Measurements from ENCODE around the gene OPTC.
"Not testable (repeated sequence)": the region's sequence is repeated elsewhere in the genome, so short reads cannot be mapped to it uniquely, and the experiment has no call there.

OPTC gene, protein sequence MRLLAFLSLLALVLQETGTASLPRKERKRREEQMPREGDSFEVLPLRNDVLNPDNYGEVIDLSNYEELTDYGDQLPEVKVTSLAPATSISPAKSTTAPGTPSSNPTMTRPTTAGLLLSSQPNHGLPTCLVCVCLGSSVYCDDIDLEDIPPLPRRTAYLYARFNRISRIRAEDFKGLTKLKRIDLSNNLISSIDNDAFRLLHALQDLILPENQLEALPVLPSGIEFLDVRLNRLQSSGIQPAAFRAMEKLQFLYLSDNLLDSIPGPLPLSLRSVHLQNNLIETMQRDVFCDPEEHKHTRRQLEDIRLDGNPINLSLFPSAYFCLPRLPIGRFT

DNA sequence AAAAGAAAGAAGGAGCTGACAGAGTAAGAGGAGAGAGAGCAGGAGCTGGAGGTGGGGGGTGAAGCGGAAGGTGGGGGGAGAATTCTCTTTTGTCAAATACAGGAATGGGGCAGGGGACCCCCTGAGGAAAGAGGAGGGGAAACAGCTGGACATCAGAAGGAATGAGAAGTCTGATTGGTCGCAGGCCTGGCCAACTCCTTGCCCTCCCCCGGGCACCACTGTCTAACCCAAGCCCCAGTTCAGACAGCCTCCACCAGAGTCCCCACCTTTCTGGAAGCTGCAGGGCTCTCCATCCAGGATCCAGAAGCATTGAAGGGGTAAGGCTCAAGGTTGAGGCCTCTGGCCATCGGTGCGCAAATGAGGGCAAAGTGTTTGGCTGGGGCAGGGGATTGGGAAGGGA lies at the start of gene OPTC:
OPTC (plus strand) TSS at position 253 of the 400 bp plus-strand sequence. CDS start 1,853 bp downstream, outside the sequence.
- Mint-ChIP-seq H3K27ac (no peak within 1 kb of the TSS), H3K9me3 (no peaks in the 10 kb centered on the region), H3K27me3 (peaks cover 42% of the 10 kb centered on the region), H3K36me3 (no peaks in the 10 kb centered on the region), H3K4me3 (no peak within 1 kb of the TSS), H3K4me1 (peaks cover 3% of the 10 kb centered on the region)
- CTCF ChIA-PET: interaction anchor here (0.5 to 2.3 kb wide), 7 partner anchors 10 to 226 kb away, joined by 3 to 10 read pairs (median 4); no protein-coding TSS in a partner anchor
- no peak for DNase-seq

DNA sequence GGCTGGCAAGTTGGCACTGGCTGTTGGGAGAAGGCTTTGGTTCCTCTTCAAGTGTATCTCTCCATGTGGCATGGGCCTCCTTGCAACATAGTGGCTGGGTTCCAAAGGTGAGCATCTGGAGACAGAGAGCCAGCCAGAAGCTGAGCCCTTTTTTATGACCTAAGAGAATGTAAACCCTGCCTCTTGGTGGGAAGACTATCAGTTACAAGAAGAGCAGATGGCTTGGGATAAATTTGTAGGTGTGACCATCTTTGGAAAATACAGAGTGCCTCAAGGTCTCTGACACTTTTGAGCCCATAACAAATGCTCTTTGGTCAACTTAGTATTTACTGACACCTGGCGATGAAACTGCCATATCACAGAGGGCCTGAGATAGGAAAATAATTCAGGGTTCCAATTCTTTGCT lies 49.8 kb upstream of the OPTC start:
- H3K4me1 Mint-ChIP-seq: no peaks in the 10 kb centered on the region
- no peak for DNase-seq
- H3K4me3 Mint-ChIP-seq: no peak overlapping the region
- CTCF ChIA-PET: no interaction called here
- H3K27ac Mint-ChIP-seq: no peak overlapping the region
- H3K9me3 Mint-ChIP-seq: peaks cover 1% of the 10 kb centered on the region
- H3K27me3 Mint-ChIP-seq: peaks cover 60% of the 10 kb centered on the region
- H3K36me3 Mint-ChIP-seq: no peaks in the 10 kb centered on the region

DNA sequence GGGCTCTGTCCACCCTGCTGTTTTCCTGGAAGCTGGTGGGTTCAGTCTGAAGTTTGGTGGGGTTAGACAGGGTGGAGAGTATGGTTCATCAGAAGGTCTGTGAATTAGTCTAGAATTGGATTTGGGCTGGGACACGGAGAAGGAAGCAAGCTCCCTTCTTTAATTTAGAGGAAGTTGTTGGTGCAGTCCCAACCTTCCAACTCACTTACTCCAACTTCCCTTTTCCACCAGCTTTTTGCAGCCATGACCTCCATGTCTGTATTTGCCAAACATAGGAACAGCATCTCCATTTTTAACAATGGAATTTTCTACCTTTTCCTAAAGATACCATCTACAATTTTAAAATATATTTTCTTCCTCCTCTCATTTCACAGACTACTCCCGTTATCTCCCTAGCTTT lies 46.8 kb upstream of the OPTC start:
- peaks cover 1% of the 10 kb centered on the region for H3K9me3 Mint-ChIP-seq
- CTCF ChIA-PET: interaction anchor here (1.4 kb wide), 1 partner anchor 102 kb away, joined by 3 read pairs; no protein-coding TSS in a partner anchor
- no peak for DNase-seq
- H3K27ac Mint-ChIP-seq: no peak overlapping the region
- no peaks in the 10 kb centered on the region for H3K4me1 Mint-ChIP-seq
- H3K4me3 Mint-ChIP-seq: no peak overlapping the region
- H3K27me3 Mint-ChIP-seq: peaks cover 49% of the 10 kb centered on the region
- H3K36me3 Mint-ChIP-seq: no peaks in the 10 kb centered on the region

DNA sequence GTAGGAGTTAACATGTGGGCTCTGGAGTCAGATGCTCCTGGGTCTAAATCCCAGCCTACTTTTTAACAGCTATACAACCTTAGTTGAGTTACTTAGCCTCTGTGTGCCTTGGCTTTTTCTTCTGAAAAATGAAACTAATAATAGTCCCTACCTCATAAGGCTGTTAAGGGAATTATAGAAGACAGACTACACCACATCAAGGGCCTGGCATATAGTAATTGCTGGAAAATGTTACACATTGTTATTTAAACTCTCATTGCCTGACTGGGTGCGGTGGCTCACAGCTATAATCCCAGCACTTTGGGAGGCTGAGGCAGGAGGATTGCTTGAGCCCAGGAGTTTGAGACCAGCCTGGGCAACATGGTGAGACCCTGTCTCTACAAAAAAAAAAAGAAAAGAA lies 46.4 kb upstream of the OPTC start:
- H3K4me3 Mint-ChIP-seq, H3K9me3 Mint-ChIP-seq, H3K27ac Mint-ChIP-seq, H3K36me3 Mint-ChIP-seq, DNase-seq, H3K4me1 Mint-ChIP-seq: not testable (repeated sequence)
- peaks cover 51% of the 10 kb centered on the region for H3K27me3 Mint-ChIP-seq
- CTCF ChIA-PET: interaction anchor here (1.4 kb wide), 1 partner anchor 103 kb away, joined by 3 read pairs; no protein-coding TSS in a partner anchor

DNA sequence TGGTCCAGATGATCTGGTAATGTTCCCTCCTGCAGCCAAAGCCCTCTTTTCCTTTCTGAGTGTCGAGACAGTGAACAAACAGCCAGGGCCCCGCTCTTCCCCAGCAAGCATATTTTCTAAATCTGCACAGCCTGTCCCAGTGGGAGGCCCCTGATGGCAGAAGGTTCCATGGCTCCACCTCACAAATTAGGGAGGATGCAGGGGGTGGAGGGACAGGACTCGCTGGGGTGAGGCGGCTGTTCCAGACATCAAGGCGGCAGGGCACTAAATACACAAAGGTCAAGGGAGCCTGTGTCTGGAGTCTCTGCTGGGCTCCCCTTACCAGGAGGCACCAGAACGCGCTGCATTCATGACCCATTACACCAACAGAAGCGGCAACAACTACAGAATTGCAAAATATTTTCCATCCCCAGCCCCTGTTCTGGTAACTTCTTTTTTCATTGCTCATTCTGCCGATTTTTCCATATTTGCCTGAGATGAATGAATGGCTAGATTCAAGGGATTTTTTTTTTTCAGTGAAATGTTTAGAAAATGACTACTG lies 45.4 kb upstream of the OPTC start:
- no peak overlapping the region for H3K27ac Mint-ChIP-seq
- no peaks in the 10 kb centered on the region for H3K4me1 Mint-ChIP-seq
- H3K4me3 Mint-ChIP-seq: no peak overlapping the region
- CTCF ChIA-PET: no interaction called here
- H3K27me3 Mint-ChIP-seq: peaks cover 48% of the 10 kb centered on the region
- H3K9me3 Mint-ChIP-seq: peaks cover 1% of the 10 kb centered on the region
- DNase-seq: no peak
- no peaks in the 10 kb centered on the region for H3K36me3 Mint-ChIP-seq

DNA sequence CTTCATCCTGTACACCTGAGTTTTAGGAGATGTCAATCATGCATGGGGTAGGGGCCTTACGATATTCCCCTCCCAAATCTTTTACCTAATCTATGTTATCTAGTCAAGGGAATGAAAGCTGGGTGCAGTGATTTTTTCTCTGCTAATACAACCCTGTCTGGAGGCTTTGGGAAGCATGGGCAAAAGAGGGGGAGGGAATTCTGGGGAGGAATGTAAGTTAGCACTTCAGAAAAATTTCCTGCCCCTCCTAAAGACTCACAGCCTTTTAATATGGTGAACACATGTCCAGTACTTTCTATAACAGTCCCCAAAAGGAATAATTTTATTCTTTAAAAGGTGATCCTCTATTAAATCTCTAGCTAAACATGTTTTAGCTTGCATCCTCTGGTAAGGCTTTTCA lies 44.0 kb upstream of the OPTC start:
- no peaks in the 10 kb centered on the region for H3K4me1 Mint-ChIP-seq
- H3K4me3 Mint-ChIP-seq: no peak overlapping the region
- no peaks in the 10 kb centered on the region for H3K36me3 Mint-ChIP-seq
- no peak for DNase-seq
- H3K27ac Mint-ChIP-seq: no peak overlapping the region
- CTCF ChIA-PET: no interaction called here
- H3K27me3 Mint-ChIP-seq: peaks cover 52% of the 10 kb centered on the region
- H3K9me3 Mint-ChIP-seq: peaks cover under 1% of the 10 kb centered on the region

DNA sequence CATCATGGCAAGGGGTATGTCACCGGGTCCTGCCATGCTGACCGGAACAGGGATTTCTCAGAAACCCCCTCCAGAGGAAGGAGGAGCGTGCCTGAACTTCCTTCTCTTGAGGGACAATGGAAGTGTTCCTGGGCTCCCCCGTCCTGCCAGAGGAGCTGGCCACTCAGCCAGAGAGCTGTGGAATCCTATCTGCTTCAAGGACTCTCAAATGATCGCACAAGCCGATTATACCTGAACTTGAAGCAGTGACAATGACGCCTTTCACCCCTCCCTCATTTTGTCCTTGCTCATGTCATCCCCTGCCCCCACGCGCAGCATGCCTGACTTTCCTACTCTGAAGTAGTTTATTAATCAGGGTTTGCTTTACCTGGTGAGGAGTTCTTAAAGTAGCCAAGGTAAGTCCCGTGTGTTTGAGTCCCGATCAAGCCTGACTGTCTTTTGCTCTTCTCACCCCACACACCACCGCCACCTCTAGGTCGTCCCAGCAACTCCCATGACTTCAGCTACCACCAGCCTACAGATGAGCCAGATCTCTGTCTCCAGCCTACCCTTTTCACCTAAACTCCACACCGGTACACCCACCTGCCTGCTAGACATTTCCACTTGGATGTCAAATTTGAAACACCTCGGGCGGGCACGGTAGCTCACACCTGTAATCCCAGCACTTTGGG lies 43.3 kb upstream of the OPTC start:
- no peak overlapping the region for H3K4me3 Mint-ChIP-seq
- H3K27me3 Mint-ChIP-seq: peaks cover 52% of the 10 kb centered on the region
- H3K27ac Mint-ChIP-seq: no peak overlapping the region
- DNase-seq: no peak
- H3K36me3 Mint-ChIP-seq: no peaks in the 10 kb centered on the region
- no peaks in the 10 kb centered on the region for H3K4me1 Mint-ChIP-seq
- CTCF ChIA-PET: no interaction called here
- H3K9me3 Mint-ChIP-seq: no peaks in the 10 kb centered on the region

DNA sequence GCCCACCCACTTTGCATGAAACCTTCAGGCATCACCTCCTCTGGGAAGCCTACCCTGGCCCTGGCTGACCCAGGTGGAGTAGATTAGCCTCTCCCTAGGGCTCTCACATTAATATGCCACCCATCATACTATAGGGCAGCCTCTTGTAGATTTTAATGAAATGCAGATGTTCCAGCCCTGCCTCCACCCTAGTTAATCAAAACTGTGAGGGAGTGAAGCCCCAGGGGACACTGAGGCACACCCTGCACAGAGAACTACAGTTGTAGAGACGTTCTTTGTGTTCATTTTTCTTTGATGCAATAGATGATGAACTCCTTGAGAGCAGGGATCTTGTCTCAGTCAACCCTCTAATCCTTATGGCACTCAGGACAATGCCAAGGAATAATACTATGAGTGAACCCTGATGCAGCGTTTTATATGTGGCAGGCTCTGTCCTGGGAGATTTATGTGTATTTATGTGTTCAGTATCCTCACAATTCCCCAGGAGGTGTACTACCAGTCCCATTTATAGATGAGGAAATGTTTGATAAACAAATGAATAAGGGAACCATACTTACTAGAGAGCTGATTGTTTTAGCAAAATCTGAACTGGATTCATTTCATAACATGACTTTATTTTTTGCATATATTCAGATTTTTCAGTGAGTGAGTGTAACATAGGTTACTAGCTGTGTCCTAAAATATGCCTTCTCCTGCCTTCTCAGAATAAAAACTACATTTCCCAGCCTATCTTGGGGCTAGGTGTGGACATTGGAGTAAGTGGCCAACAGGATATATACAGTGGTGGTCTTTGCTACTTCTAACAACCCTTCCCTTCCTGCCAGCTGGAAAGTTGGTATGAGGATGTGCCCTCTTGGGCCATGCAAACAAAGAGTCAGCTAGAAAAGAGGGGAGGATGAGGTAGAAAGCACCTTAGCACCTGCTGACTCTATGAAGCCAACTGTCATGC lies 41.8 kb upstream of the OPTC start:
- no peak overlapping the region for H3K4me3 Mint-ChIP-seq
- H3K36me3 Mint-ChIP-seq: no peaks in the 10 kb centered on the region
- no peaks in the 10 kb centered on the region for H3K4me1 Mint-ChIP-seq
- H3K27me3 Mint-ChIP-seq: peaks cover 49% of the 10 kb centered on the region
- no peak overlapping the region for H3K27ac Mint-ChIP-seq
- no peak for DNase-seq
- H3K9me3 Mint-ChIP-seq: no peaks in the 10 kb centered on the region
- CTCF ChIA-PET: no interaction called here

DNA sequence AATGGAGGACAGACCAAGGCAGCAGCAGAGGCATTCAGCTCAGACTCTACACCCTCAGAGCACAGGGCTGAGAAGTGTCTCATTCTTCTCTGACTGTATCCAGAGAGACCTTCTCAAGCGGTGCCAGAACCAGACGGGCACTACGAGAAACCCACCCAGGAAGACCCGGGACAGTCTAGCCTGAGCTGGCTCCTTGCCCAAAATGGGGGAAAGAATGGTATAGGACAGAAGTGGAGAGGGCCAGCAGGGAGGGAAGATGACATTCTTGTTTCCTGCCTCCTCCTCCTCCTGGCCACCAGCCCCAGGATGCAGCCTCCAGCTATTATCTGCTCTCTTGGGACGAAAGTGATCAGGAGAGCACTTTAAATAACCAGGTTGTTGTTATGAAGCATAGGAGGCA lies 40.9 kb upstream of the OPTC start:
- Mint-ChIP-seq H3K4me1 (no peaks in the 10 kb centered on the region), H3K4me3 (no peak overlapping the region), H3K27ac (no peak overlapping the region), H3K27me3 (peaks cover 49% of the 10 kb centered on the region), H3K9me3 (no peaks in the 10 kb centered on the region), H3K36me3 (no peaks in the 10 kb centered on the region)
- no peak for DNase-seq
- CTCF ChIA-PET: no interaction called here

DNA sequence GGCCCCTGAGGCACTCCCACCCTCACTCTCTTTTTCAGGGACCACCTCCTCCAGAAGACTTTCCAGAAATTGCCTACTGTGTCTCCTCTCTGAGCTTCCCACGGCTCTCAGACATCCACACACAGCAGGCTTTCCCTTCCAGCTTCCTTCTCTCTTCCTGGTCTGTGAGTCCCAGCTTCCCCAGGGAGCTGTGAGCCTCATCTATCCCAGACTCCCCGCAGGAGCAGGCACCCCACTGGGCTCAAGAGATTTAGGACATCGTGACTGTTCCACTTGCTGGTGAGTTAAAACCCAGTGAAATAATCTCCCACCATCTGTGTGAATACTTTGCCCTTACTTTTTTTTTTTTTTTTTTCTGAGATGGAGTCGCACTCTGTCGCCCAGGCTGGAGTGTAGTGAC lies 40.3 kb upstream of the OPTC start:
- DNase-seq: no peak
- Mint-ChIP-seq H3K36me3 (no peaks in the 10 kb centered on the region), H3K27me3 (peaks cover 45% of the 10 kb centered on the region), H3K4me3 (no peak overlapping the region), H3K4me1 (no peaks in the 10 kb centered on the region), H3K9me3 (no peaks in the 10 kb centered on the region), H3K27ac (no peak overlapping the region)
- CTCF ChIA-PET: interaction anchor here (2.7 kb wide), 1 partner anchor 187 kb away, joined by 7 read pairs; no protein-coding TSS in a partner anchor

DNA sequence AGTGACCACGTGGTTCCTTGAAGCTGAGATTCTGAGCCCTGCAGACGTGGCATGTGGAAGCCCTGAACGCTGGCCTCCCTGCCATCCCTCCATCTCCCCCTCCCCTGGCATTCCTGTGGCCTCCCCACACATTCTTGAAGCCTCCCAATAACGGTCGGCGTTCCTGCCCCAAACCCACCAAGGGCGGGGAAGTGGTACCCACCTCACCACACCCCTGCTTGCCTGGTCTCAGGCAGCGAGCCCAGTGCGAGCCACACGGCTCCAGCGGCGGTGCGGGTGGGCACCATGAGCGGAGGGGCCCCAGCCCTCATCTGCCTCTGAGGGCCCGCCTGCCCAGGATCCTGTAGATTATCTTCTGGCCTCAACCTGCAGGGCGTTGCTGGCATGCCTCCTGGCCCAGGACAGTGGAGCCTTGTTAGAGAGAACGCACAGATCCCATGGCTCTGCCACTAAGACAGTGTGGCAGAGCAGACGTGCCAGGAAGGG lies 38.9 kb upstream of the OPTC start:
- CTCF ChIA-PET: interaction anchor here (2.7 kb wide), 1 partner anchor 188 kb away, joined by 7 read pairs; no protein-coding TSS in a partner anchor
- Mint-ChIP-seq H3K36me3 (no peaks in the 10 kb centered on the region), H3K27me3 (peaks cover 44% of the 10 kb centered on the region), H3K4me1 (no peaks in the 10 kb centered on the region), H3K4me3 (no peak overlapping the region), H3K27ac (no peak overlapping the region), H3K9me3 (no peaks in the 10 kb centered on the region)
- DNase-seq: no peak

DNA sequence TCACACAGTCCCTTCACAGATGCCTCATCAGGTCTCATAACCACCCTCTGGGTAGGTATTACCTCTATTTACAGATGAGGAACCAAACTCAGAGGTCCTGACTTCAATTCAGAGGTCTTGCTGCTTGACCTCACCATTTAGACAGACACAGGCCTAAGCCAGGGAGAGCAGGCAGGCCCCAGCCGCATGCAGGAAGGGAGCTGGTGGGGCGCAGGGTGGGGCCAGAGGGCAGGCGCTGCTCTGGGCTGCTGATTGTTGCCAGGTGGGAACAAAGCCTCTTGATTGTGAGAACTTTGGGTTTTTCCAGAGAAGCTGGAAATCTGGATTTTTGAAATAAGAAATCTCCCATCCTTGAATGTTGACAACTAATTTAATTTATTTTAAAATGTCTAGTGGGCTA lies 38.2 kb upstream of the OPTC start:
- Mint-ChIP-seq H3K4me3 (no peak overlapping the region), H3K27me3 (peaks cover 42% of the 10 kb centered on the region), H3K27ac (no peak overlapping the region), H3K9me3 (no peaks in the 10 kb centered on the region), H3K36me3 (no peaks in the 10 kb centered on the region), H3K4me1 (no peaks in the 10 kb centered on the region)
- no peak for DNase-seq
- CTCF ChIA-PET: interaction anchor here (2.7 kb wide), 1 partner anchor 189 kb away, joined by 7 read pairs; no protein-coding TSS in a partner anchor

DNA sequence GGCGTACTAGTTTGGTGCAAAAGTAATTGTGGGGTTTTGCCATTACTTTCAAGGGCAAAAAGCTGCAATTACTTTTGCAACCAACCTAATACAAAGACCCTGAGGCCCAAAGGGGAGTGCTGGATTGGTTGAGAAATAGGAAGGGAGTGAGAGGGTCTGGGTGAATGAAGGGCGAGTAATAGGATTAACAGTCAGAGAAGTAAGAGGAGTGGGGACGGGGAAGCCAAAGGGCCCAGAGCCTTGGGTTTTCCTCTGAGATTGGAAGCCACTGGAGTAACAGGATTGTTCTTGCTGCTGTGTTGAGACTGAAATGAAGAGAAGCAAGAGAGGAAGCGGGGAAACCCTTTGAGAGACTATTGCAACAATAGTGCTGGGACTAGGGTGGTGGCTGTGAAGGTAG lies 37.4 kb upstream of the OPTC start:
- Mint-ChIP-seq H3K4me1 (no peaks in the 10 kb centered on the region), H3K27ac (no peak overlapping the region), H3K27me3 (peaks cover 39% of the 10 kb centered on the region), H3K4me3 (no peak overlapping the region), H3K36me3 (no peaks in the 10 kb centered on the region), H3K9me3 (no peaks in the 10 kb centered on the region)
- no peak for DNase-seq
- CTCF ChIA-PET: interaction anchor here (1.3 kb wide), 1 partner anchor 186 kb away, joined by 3 read pairs; no protein-coding TSS in a partner anchor

DNA sequence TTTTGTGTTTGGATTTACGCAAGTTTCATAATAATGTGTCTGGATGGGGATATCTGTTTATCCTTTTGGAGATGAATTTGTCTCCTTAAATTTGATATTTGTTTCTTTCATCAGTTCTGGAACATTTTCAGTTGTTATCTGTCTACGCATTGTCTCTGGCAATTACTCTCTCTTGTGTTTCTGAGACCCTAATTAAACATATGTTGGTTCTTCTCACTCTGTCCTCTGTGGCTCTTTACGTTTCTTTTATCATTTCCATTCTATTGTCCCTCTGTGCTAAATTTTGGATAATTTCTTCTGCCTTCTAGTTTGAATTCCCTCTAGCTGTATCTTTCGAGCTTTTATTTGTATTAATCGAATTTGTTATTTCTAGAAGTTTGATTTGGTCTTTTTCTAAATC lies 35.9 kb upstream of the OPTC start:
- H3K27ac Mint-ChIP-seq: no peak overlapping the region
- H3K36me3 Mint-ChIP-seq: no peaks in the 10 kb centered on the region
- DNase-seq: no peak
- CTCF ChIA-PET: no interaction called here
- H3K4me1 Mint-ChIP-seq: no peaks in the 10 kb centered on the region
- peaks cover 40% of the 10 kb centered on the region for H3K27me3 Mint-ChIP-seq
- H3K9me3 Mint-ChIP-seq: no peaks in the 10 kb centered on the region
- no peak overlapping the region for H3K4me3 Mint-ChIP-seq
